H9 (cell line): Measurements from ENCODE around the gene NGRN. TPM values are rescaled to one million over a fixed set of nuclear protein-coding genes. Genes with fewer than 3 reads are reported as not detected.

ENCODE experiments used
- DNase-seq: peaks from one replicate; pipeline ENCODE4 v3.0.0-alpha.2; 2017
- H2AFZ ChIP-seq: one replicate; pipeline ENCODE4 v1.6.1; 2013; ENCODE audit warnings: mild to moderate bottlenecking, low read length, control low read depth, moderate library complexity
- H2AK5ac ChIP-seq: 2 replicates; pipeline ENCODE4 v1.6.1; 2013; ENCODE audit warnings: low read length, control low read depth, mixed read lengths; ENCODE audit not compliant: insufficient read length
- H2BK120ac ChIP-seq: one replicate; pipeline ENCODE4 v1.6.1; 2013; ENCODE audit warnings: low read depth, mild to moderate bottlenecking, low read length, control low read depth, inconsistent platforms; ENCODE audit not compliant: poor library complexity, severe bottlenecking
- H2BK12ac ChIP-seq: 2 replicates; pipeline ENCODE4 v1.6.1; 2013; ENCODE audit warnings: low read length, control low read depth, mixed read lengths, low read depth; ENCODE audit not compliant: insufficient read length
- H2BK15ac ChIP-seq: 2 replicates; pipeline ENCODE4 v1.6.1; 2013; ENCODE audit warnings: low read depth, low read length, control low read depth
- H2BK20ac ChIP-seq: one replicate; pipeline ENCODE4 v1.6.1; 2013; ENCODE audit warnings: low read depth, mild to moderate bottlenecking, low read length, control low read depth, inconsistent platforms; ENCODE audit not compliant: poor library complexity, severe bottlenecking
- H2BK5ac ChIP-seq: 2 replicates; pipeline ENCODE4 v1.6.1; 2013; ENCODE audit warnings: low read length, control low read depth, mixed read lengths; ENCODE audit not compliant: insufficient read length
- H3K14ac ChIP-seq: 2 replicates; pipeline ENCODE4 v1.6.1; 2013; ENCODE audit warnings: low read length, control low read depth; ENCODE audit not compliant: insufficient read depth
- H3K18ac ChIP-seq: 2 replicates; pipeline ENCODE4 v1.6.1; 2013; ENCODE audit warnings: low read depth, mild to moderate bottlenecking, mixed read lengths, low read length, control low read depth; ENCODE audit not compliant: insufficient read length
- H3K23ac ChIP-seq: 2 replicates; pipeline ENCODE4 v1.6.1; 2013; ENCODE audit warnings: low read length, control low read depth, mixed read lengths, low read depth; ENCODE audit not compliant: insufficient read length
- H3K23me2 ChIP-seq: 2 replicates; pipeline ENCODE4 v1.6.1; 2013; ENCODE audit warnings: low read depth, mild to moderate bottlenecking, mixed read lengths, low read length, control low read depth; ENCODE audit not compliant: insufficient read length, poor library complexity, severe bottlenecking
- H3K27ac ChIP-seq: 2 replicates; pipeline ENCODE4 v1.5.1; 2013; ENCODE audit warnings: low read length, control low read depth, mixed read lengths, low read depth; ENCODE audit not compliant: insufficient read length
- H3K27me3 ChIP-seq: 2 replicates; pipeline ENCODE4 v1.6.1; 2013; ENCODE audit warnings: low read length, control low read depth, inconsistent platforms; ENCODE audit not compliant: insufficient read depth
- H3K4ac ChIP-seq: 2 replicates; pipeline ENCODE4 v1.6.1; 2013; ENCODE audit warnings: low read depth, mild to moderate bottlenecking, control low read depth, inconsistent platforms, low read length, moderate library complexity
- H3K4me1 ChIP-seq: 2 replicates; pipeline ENCODE4 v1.6.1; 2013; ENCODE audit warnings: low read length, control low read depth, inconsistent platforms; ENCODE audit not compliant: insufficient read depth
- H3K4me2 ChIP-seq: 2 replicates; pipeline ENCODE4 v1.6.1; 2013; ENCODE audit warnings: low read length, control low read depth, mixed read lengths; ENCODE audit not compliant: insufficient read length, insufficient read depth
- H3K56ac ChIP-seq: 2 replicates; pipeline ENCODE4 v1.6.1; 2013; ENCODE audit warnings: low read depth, mild to moderate bottlenecking, mixed read lengths, low read length, control low read depth; ENCODE audit not compliant: insufficient read length
- H3K79me1 ChIP-seq: 2 replicates; pipeline ENCODE4 v1.6.1; 2013; ENCODE audit warnings: low read depth, mild to moderate bottlenecking, moderate library complexity, low read length, control low read depth, inconsistent platforms; ENCODE audit not compliant: insufficient read depth, poor library complexity, severe bottlenecking
- H3K79me2 ChIP-seq: 2 replicates; pipeline ENCODE4 v1.6.1; 2013; ENCODE audit warnings: low read length, control low read depth, inconsistent platforms; ENCODE audit not compliant: insufficient read depth
- H3K9ac ChIP-seq: 2 replicates; pipeline ENCODE4 v1.6.1; 2013; ENCODE audit warnings: low read length, control low read depth, mixed read lengths; ENCODE audit not compliant: insufficient read length; ENCODE audit errors: extremely low read depth
- H3K9me3 ChIP-seq: one replicate; pipeline ENCODE4 v1.6.1; 2013; ENCODE audit warnings: low read depth, low read length, inconsistent platforms; ENCODE audit not compliant: control insufficient read depth
- H3T11ph ChIP-seq: one replicate; pipeline ENCODE4 v1.6.1; 2013; ENCODE audit warnings: mild to moderate bottlenecking, low read length, control low read depth, inconsistent platforms
- H4K20me1 ChIP-seq: one replicate; pipeline ENCODE4 v1.6.1; 2013; ENCODE audit not compliant: control insufficient read depth, insufficient read length, insufficient read depth
- H4K5ac ChIP-seq: 2 replicates; pipeline ENCODE4 v1.6.1; 2013; ENCODE audit warnings: low read depth, mild to moderate bottlenecking, mixed read lengths, low read length, control low read depth; ENCODE audit not compliant: insufficient read length
- H4K8ac ChIP-seq: replicated peaks from 2 replicates; pipeline ENCODE4 v1.6.1; 2013; ENCODE audit warnings: low read length, control low read depth, mixed read lengths, low read depth; ENCODE audit not compliant: insufficient read length
- H4K91ac ChIP-seq: 2 replicates; pipeline ENCODE4 v1.6.1; 2013; ENCODE audit warnings: low read depth, mild to moderate bottlenecking, moderate library complexity, mixed read lengths, low read length, control low read depth; ENCODE audit not compliant: insufficient read length
- H3K27ac Mint-ChIP-seq, 3 experiments: 2 replicates in 2 of 3; 3 replicates in 1 of 3; pipeline ENCODE4 v1.8.0; 2020 to 2021; ENCODE audit warnings: mixed read lengths in 3 of 3, mild to moderate bottlenecking in 1 of 3, moderate library complexity in 1 of 3
- H3K27me3 Mint-ChIP-seq: 2 replicates; pipeline ENCODE4 v1.8.0; 2021; ENCODE audit warnings: low read depth, mild to moderate bottlenecking, moderate library complexity, mixed read lengths
- H3K36me3 Mint-ChIP-seq, 3 experiments: 2 replicates in 2 of 3; 3 replicates in 1 of 3; pipeline ENCODE4 v1.8.0; 2020 to 2021; ENCODE audit warnings: low read depth in 3 of 3, mixed read lengths in 3 of 3; ENCODE audit not compliant: insufficient read depth in 1 of 3
- H3K4me1 Mint-ChIP-seq, 2 experiments: 2 replicates each; pipeline ENCODE4 v1.8.0; 2020; ENCODE audit warnings: mixed read lengths in 2 of 2
- H3K4me3 Mint-ChIP-seq, 2 experiments: 2 replicates in 1 of 2; 3 replicates in 1 of 2; pipeline ENCODE4 v1.8.0; 2020 to 2021; ENCODE audit warnings: mild to moderate bottlenecking in 2 of 2, mixed read lengths in 2 of 2, moderate library complexity in 1 of 2
- H3K9me3 Mint-ChIP-seq, 2 experiments: 2 replicates in 1 of 2; 3 replicates in 1 of 2; pipeline ENCODE4 v1.8.0; 2020; ENCODE audit warnings: mild to moderate bottlenecking in 2 of 2, mixed read lengths in 2 of 2, moderate library complexity in 1 of 2
- WGBS: extraction: QIAGEN DNeasy Blood & Tissue Kit; methylation state at CpG from one replicate; pipeline ENCODE4 v1.1.7; 2013; ENCODE audit warnings: missing lambda C conversion rate, low lambda C conversion rate, mixed read lengths; ENCODE audit not compliant: insufficient read length; ENCODE audit errors: extremely low coverage; 5-methylcytosine and 5-hydroxymethylcytosine counted together
- total RNA-seq: library from RNA; stranded (reverse); gene quantifications from 2 replicates; pipeline ENCODE4 v1.2.1, GENCODE V29; 2021
- TF ChIP-seq, protein P1 (sequence below): fragments of 200-600 bp; sonication (generic); conservative IDR thresholded peaks from 3 replicates; pipeline ENCODE4 v1.8.0; 2021; ENCODE audit warnings: antibody characterized with exemption, mild to moderate bottlenecking

Gene NGRN
- total RNA-seq, 1 experiment from 2014 or later, result 79.2 TPM

- no peak overlapping the region for H2AFZ ChIP-seq
These were observed 42.2 kb downstream of the NGRN start for GRCh38 chr15:90307661-90308060.

More at GRCh38 chr15:90307661-90308060, 42.2 kb downstream of the NGRN start:
- H3K79me2 ChIP-seq, result no peaks in the 10 kb centered on the region
- H4K91ac ChIP-seq, result no peak overlapping the region
- H4K8ac ChIP-seq, result no peak overlapping the region
- H3K18ac ChIP-seq, result no peak overlapping the region
- no peaks in the 10 kb centered on the region for H3K27me3 ChIP-seq
- no peak overlapping the region for H2BK20ac ChIP-seq
- H3K27me3 Mint-ChIP-seq, result peaks cover 3% of the 10 kb centered on the region; the same call in 1 of the 2 replicates
- no peak overlapping the region for H3K27ac ChIP-seq
- H3K79me1 ChIP-seq, result no peaks in the 10 kb centered on the region
- H3K4me3 Mint-ChIP-seq, result no peak overlapping the region
- H3K56ac ChIP-seq, result no peak overlapping the region
- no peak overlapping the region for H2BK120ac ChIP-seq
- no peak overlapping the region for H2BK5ac ChIP-seq
- H3K14ac ChIP-seq, result no peak overlapping the region
- DNase-seq, result no peak
- TF ChIP-seq, protein P1, sequence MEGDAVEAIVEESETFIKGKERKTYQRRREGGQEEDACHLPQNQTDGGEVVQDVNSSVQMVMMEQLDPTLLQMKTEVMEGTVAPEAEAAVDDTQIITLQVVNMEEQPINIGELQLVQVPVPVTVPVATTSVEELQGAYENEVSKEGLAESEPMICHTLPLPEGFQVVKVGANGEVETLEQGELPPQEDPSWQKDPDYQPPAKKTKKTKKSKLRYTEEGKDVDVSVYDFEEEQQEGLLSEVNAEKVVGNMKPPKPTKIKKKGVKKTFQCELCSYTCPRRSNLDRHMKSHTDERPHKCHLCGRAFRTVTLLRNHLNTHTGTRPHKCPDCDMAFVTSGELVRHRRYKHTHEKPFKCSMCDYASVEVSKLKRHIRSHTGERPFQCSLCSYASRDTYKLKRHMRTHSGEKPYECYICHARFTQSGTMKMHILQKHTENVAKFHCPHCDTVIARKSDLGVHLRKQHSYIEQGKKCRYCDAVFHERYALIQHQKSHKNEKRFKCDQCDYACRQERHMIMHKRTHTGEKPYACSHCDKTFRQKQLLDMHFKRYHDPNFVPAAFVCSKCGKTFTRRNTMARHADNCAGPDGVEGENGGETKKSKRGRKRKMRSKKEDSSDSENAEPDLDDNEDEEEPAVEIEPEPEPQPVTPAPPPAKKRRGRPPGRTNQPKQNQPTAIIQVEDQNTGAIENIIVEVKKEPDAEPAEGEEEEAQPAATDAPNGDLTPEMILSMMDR, result no peak
- no peaks in the 10 kb centered on the region for H3K9me3 Mint-ChIP-seq
- no peaks in the 10 kb centered on the region for H3K9me3 ChIP-seq
- no peaks in the 10 kb centered on the region for H3K36me3 Mint-ChIP-seq
- H3K4me2 ChIP-seq, result no peak overlapping the region
- no peak overlapping the region for H3T11ph ChIP-seq
- H2AK5ac ChIP-seq, result no peak overlapping the region
- H4K5ac ChIP-seq, result no peak overlapping the region
- no peak overlapping the region for H3K23ac ChIP-seq
- H3K4me1 Mint-ChIP-seq, result peaks cover 3 to 10% of the 10 kb centered on the region in 2 experiments; a peak in 3 of 4 replicates
- H4K20me1 ChIP-seq, result no peaks in the 10 kb centered on the region
- no peak overlapping the region for H3K9ac ChIP-seq
- H3K23me2 ChIP-seq, result no peaks in the 10 kb centered on the region
- WGBS, result no CpG with 5 or more reads among the region's 2 CpGs
- H3K27ac Mint-ChIP-seq, result no peak overlapping the region
- no peak overlapping the region for H3K4ac ChIP-seq
- no peaks in the 10 kb centered on the region for H3K4me1 ChIP-seq
- H2BK12ac ChIP-seq, result no peak overlapping the region
- H2BK15ac ChIP-seq, result no peak overlapping the region
